ENCODE measurements around the gene DYNLL1.

DNA sequence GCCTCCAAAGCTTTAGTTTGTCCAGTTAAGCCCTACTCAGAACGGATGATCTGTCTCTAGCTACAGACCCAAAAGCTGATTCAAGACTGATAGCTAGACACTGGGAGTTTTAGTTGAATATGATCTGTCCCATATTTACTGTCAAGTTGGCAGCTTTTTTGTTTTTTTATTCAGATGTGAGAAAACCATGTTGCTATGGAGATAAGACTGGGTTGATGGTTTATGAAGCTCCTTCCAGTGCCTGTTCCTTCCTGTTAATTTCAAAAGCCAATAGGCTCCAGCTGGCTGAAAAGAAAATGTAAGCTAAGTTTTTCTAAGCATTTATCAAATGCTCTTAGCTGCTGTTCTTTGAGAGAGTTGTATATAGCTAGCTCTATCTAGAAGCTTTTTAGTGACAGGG, 4.7 kb downstream of the DYNLL1 start:
- TF ChIP-seq POLR2A (IDR thresholded peaks at IDR 0.05) = no peak
- TF ChIP-seq, protein P1, sequence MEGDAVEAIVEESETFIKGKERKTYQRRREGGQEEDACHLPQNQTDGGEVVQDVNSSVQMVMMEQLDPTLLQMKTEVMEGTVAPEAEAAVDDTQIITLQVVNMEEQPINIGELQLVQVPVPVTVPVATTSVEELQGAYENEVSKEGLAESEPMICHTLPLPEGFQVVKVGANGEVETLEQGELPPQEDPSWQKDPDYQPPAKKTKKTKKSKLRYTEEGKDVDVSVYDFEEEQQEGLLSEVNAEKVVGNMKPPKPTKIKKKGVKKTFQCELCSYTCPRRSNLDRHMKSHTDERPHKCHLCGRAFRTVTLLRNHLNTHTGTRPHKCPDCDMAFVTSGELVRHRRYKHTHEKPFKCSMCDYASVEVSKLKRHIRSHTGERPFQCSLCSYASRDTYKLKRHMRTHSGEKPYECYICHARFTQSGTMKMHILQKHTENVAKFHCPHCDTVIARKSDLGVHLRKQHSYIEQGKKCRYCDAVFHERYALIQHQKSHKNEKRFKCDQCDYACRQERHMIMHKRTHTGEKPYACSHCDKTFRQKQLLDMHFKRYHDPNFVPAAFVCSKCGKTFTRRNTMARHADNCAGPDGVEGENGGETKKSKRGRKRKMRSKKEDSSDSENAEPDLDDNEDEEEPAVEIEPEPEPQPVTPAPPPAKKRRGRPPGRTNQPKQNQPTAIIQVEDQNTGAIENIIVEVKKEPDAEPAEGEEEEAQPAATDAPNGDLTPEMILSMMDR (IDR thresholded peaks at IDR 0.05) = no peak
